H1 (cell line): ENCODE measurements around the gene ASZ1. TPM values are rescaled to one million over a fixed set of nuclear protein-coding genes. Genes with fewer than 3 reads are reported as not detected.

Experiments
- CTCF ChIA-PET: fragments of 300-600 bp; sonication (Branson Sonifier 250); formaldehyde crosslinking; loops from one replicate; lab custom pipeline; 2021; ENCODE audit not compliant: partially characterized antibody; lab: Charles Lee
- POLR2A ChIA-PET: fragments of 300-600 bp; sonication (Branson Sonifier 250); formaldehyde crosslinking; loops from one replicate; lab custom pipeline; 2021; ENCODE audit warnings: inconsistent platforms; ENCODE audit not compliant: partially characterized antibody; lab: Charles Lee
- DNase-seq, 2 experiments: peaks; one replicate each; pipeline versions ENCODE4 v3.0.0 to v3.0.0-alpha.2; 2010 to 2022; ENCODE audit warnings: low spot score in 2 of 2, low read depth in 1 of 2, mixed read lengths in 1 of 2
- FAIRE-seq: peaks from 2 replicates; lab custom pipeline; 2011; peaks lifted over from hg19 to GRCh38; lab: Jason Lieb, UNC
- H2AFZ ChIP-seq: 2 replicates; pipeline ENCODE4 v1.8.1; 2012; ENCODE audit warnings: low read length, inconsistent platforms
- H2AK5ac ChIP-seq: 2 replicates; pipeline ENCODE4 v1.6.1; 2013; ENCODE audit warnings: low read depth, low read length
- H2BK120ac ChIP-seq: replicated peaks from 2 replicates; pipeline ENCODE3; 2013; ENCODE audit warnings: low read depth, low read length, inconsistent platforms
- H2BK12ac ChIP-seq: 2 replicates; pipeline ENCODE4 v1.6.1; 2013; ENCODE audit warnings: low read depth, low read length
- H2BK15ac ChIP-seq: 2 replicates; pipeline ENCODE4 v1.6.1; 2013; ENCODE audit warnings: low read length
- H2BK20ac ChIP-seq: 2 replicates; pipeline ENCODE4 v1.6.1; 2013; ENCODE audit warnings: low read length
- H2BK5ac ChIP-seq: 2 replicates; pipeline ENCODE4 v1.6.1; 2013; ENCODE audit warnings: low read depth, low read length
- H3K14ac ChIP-seq: 2 replicates; pipeline ENCODE4 v1.6.1; 2013; ENCODE audit warnings: inconsistent platforms; ENCODE audit not compliant: insufficient read length
- H3K18ac ChIP-seq: 2 replicates; pipeline ENCODE4 v1.6.1; 2013; ENCODE audit warnings: low read length; ENCODE audit errors: extremely low read depth
- H3K23ac ChIP-seq: 2 replicates; pipeline ENCODE4 v1.6.1; 2013; ENCODE audit warnings: inconsistent platforms; ENCODE audit not compliant: insufficient read length
- H3K23me2 ChIP-seq: 2 replicates; pipeline ENCODE4 v1.6.1; 2013; ENCODE audit warnings: low read depth, low read length
- H3K27ac ChIP-seq: 2 replicates; pipeline ENCODE4 v1.6.1; 2011; ENCODE audit warnings: low read depth, low read length, inconsistent platforms
- H3K27me3 ChIP-seq, 4 experiments: replicated peaks in 1 of 4; 1 replicate in 1 of 4; 2 replicates in 3 of 4; pipeline versions ENCODE4 v1.6.1 to v1.8.1; 2011 to 2013; ENCODE audit warnings: low read length in 3 of 4, mild to moderate bottlenecking in 3 of 4, inconsistent platforms in 2 of 4, mixed read lengths in 2 of 4, moderate library complexity in 1 of 4; ENCODE audit not compliant: control insufficient read depth in 3 of 4, insufficient read depth in 3 of 4; ENCODE audit errors: extremely low read depth in 1 of 4
- H3K36me3 ChIP-seq, 4 experiments: 2 replicates each; pipeline versions ENCODE4 v1.6.1 to v1.8.1; 2011 to 2013; ENCODE audit warnings: mild to moderate bottlenecking in 4 of 4, low read length in 3 of 4, moderate library complexity in 2 of 4, control low read depth in 1 of 4, inconsistent platforms in 1 of 4; ENCODE audit not compliant: insufficient read depth in 4 of 4, control insufficient read depth in 2 of 4
- H3K4ac ChIP-seq: replicated peaks from 2 replicates; pipeline ENCODE3; 2013; ENCODE audit warnings: low read length, low read depth, mixed read lengths, inconsistent platforms; ENCODE audit not compliant: insufficient read length
- H3K4me1 ChIP-seq, 4 experiments: replicated peaks in 1 of 4; 1 replicate in 1 of 4; 2 replicates in 3 of 4; pipeline versions ENCODE4 v1.6.1 to v1.8.1; 2011 to 2013; ENCODE audit warnings: low read length in 3 of 4, inconsistent platforms in 2 of 4, mixed read lengths in 1 of 4; ENCODE audit not compliant: insufficient read depth in 4 of 4, control insufficient read depth in 3 of 4
- H3K4me2 ChIP-seq, 2 experiments: 2 replicates each; pipeline versions ENCODE4 v1.6.1 to v1.8.1; 2011 to 2013; ENCODE audit warnings: low read depth in 2 of 2, low read length in 2 of 2, control low read depth in 1 of 2, inconsistent platforms in 1 of 2, mild to moderate bottlenecking in 1 of 2; ENCODE audit not compliant: insufficient read depth in 1 of 2
- H3K4me3 ChIP-seq, 4 experiments: fragments of 200-600, 300-600 bp in 1 of 4; sonication (generic), shearing (Covaris generic), sonication (Bioruptor Twin) in 1 of 4; 2 replicates each; pipeline versions ENCODE4 v1.5.1 to v1.8.1; 2011 to 2016; ENCODE audit warnings: low read length in 4 of 4, low read depth in 3 of 4, control low read depth in 2 of 4, inconsistent platforms in 2 of 4, mild to moderate bottlenecking in 2 of 4, mixed read lengths in 1 of 4, moderate library complexity in 1 of 4; ENCODE audit not compliant: insufficient read depth in 2 of 4; ENCODE audit errors: extremely low read depth in 1 of 4
- H3K56ac ChIP-seq: replicated peaks from 2 replicates; pipeline ENCODE3; 2013; ENCODE audit warnings: low read depth, mild to moderate bottlenecking, mixed read lengths, low read length, inconsistent platforms; ENCODE audit not compliant: insufficient read length
- H3K79me1 ChIP-seq: 2 replicates; pipeline ENCODE4 v1.6.1; 2013; ENCODE audit warnings: low read depth, low read length, control low read depth
- H3K79me2 ChIP-seq, 2 experiments: 2 replicates each; pipeline versions ENCODE4 v1.6.1 to v1.8.1; 2012 to 2013; ENCODE audit warnings: low read length in 2 of 2, mild to moderate bottlenecking in 2 of 2, inconsistent platforms in 1 of 2; ENCODE audit not compliant: insufficient read depth in 2 of 2, control insufficient read depth in 1 of 2
- H3K9ac ChIP-seq, 4 experiments: replicated peaks in 1 of 4; 1 replicate in 1 of 4; 2 replicates in 3 of 4; pipeline versions ENCODE4 v1.6.1 to v1.8.1; 2011 to 2013; ENCODE audit warnings: low read depth in 3 of 4, low read length in 3 of 4, control low read depth in 2 of 4, mild to moderate bottlenecking in 2 of 4, moderate library complexity in 2 of 4, inconsistent platforms in 1 of 4; ENCODE audit errors: extremely low read depth in 1 of 4
- H3K9me3 ChIP-seq, 2 experiments: 2 replicates each; pipeline versions ENCODE4 v1.6.1 to v1.8.1; 2012 to 2013; ENCODE audit warnings: mild to moderate bottlenecking in 2 of 2, moderate library complexity in 2 of 2, control low read depth in 1 of 2, inconsistent platforms in 1 of 2, low read depth in 1 of 2, low read length in 1 of 2, mixed read lengths in 1 of 2; ENCODE audit not compliant: insufficient read depth in 2 of 2
- H4K20me1 ChIP-seq, 2 experiments: replicated peaks in 1 of 2; 2 replicates each; pipeline versions ENCODE3 to v1.8.1; 2011 to 2013; ENCODE audit warnings: inconsistent platforms in 2 of 2, low read length in 2 of 2, mild to moderate bottlenecking in 1 of 2; ENCODE audit not compliant: insufficient read depth in 2 of 2, control insufficient read depth in 1 of 2
- H4K5ac ChIP-seq: 2 replicates; pipeline ENCODE4 v1.6.1; 2013; ENCODE audit warnings: low read length, low read depth, mixed read lengths, inconsistent platforms; ENCODE audit not compliant: insufficient read length
- H4K8ac ChIP-seq: 2 replicates; pipeline ENCODE4 v1.8.0; 2013; ENCODE audit warnings: mild to moderate bottlenecking, moderate library complexity, low read length, inconsistent platforms; ENCODE audit not compliant: insufficient read depth; ENCODE audit errors: extremely low read depth
- H4K91ac ChIP-seq: replicated peaks from 2 replicates; pipeline ENCODE3; 2013; ENCODE audit warnings: low read length, mixed read lengths, inconsistent platforms; ENCODE audit not compliant: insufficient read length
- ASH2L ChIP-seq: fragments of 200-600, 300-600 bp; sonication (generic); IDR thresholded peaks from one replicate; pipeline ENCODE4 v1.7.1; 2017; ENCODE audit warnings: low read length
- BRCA1 ChIP-seq: IDR thresholded peaks from 2 replicates; pipeline ENCODE4 v1.6.1; 2012; ENCODE audit warnings: low read depth, low read length, improper control_type of control experiment
- JUN ChIP-seq: IDR thresholded peaks from 2 replicates; pipeline ENCODE4 v1.6.1; 2011; ENCODE audit warnings: low read depth, mild to moderate bottlenecking, improper control_type of control experiment, low read length
- SIX5 ChIP-seq: IDR thresholded peaks from 2 replicates; pipeline ENCODE4 v1.6.1; 2011; ENCODE audit warnings: mild to moderate bottlenecking, low read depth, low read length
- WGBS, 2 experiments: shearing (Covaris generic) in 1 of 2; methylation state at CpG; one replicate each; pipeline versions ENCODE4 v1.1.6 to v1.1.7; 2013 to 2015; ENCODE audit warnings: low lambda C conversion rate in 2 of 2, mixed read lengths in 2 of 2, inconsistent platforms in 1 of 2, low coverage in 1 of 2, missing lambda C conversion rate in 1 of 2; ENCODE audit not compliant: insufficient replicate concordance in 2 of 2, insufficient coverage in 1 of 2, insufficient read length in 1 of 2; ENCODE audit errors: extremely low coverage in 1 of 2, missing lambda C conversion rate in 1 of 2; 5-methylcytosine and 5-hydroxymethylcytosine counted together
- polyA plus RNA-seq, 7 experiments: library from polyadenylated mRNA; depleted of rRNA in 3 of 7; stranded (reverse) in 5 of 7; unstranded in 2 of 7; fragments of >200 nt in 5 of 7; fragments of 200-250 nt in 2 of 7; gene quantifications; 1 replicate in 5 of 7; 2 replicates in 1 of 7; 4 replicates in 1 of 7; pipeline versions ENCODE4 v1.2.1 to v1.2.3, GENCODE V29; 2011 to 2013; ENCODE audit warnings: missing spikeins in 2 of 7, mixed read lengths in 2 of 7
- total RNA-seq: library from RNA; stranded (reverse); fragmentation: NEBNext Ultra II Directional; extraction: Animal tissue kit (Norgen Biotek cat#: 25700); gene quantifications from 2 replicates; pipeline ENCODE4 v1.2.1, GENCODE V29; 2021

The ASZ1 gene
- total and polyA plus RNA-seq, 2 of the 8 experiments (the other 6 are each of a cell fraction or from before 2014, with no cell fraction given): not detected

- Histone ChIP-seq H3K9me3 (no peaks in the 10 kb centered on the region), H2AK5ac (no peak overlapping the region), H3K27me3 (no peaks in the 10 kb centered on the region), H3K18ac (no peak overlapping the region), H3K56ac (no peak overlapping the region), H3K36me3 (no peaks in the 10 kb centered on the region), H2BK5ac (no peak overlapping the region), H3K23ac (no peak overlapping the region), H3K27ac (no peak overlapping the region), H2BK12ac (no peak overlapping the region), H3K14ac (no peak overlapping the region), H3K4me2 (no peak overlapping the region), H2BK20ac (no peak overlapping the region), H4K5ac (no peak overlapping the region), H3K79me1 (no peaks in the 10 kb centered on the region), H3K23me2 (no peaks in the 10 kb centered on the region), H2BK15ac (no peak overlapping the region), H3K4me3 (no peak overlapping the region), H2AFZ (no peak overlapping the region), H4K91ac (no peak overlapping the region), H4K8ac (no peak overlapping the region), H4K20me1 (no peaks in the 10 kb centered on the region), H3K9ac (no peak overlapping the region), H3K79me2 (no peaks in the 10 kb centered on the region), H3K4ac (no peak overlapping the region), H2BK120ac (no peak overlapping the region), H3K4me1 (no peaks in the 10 kb centered on the region)
- TF ChIP-seq SIX5 (no peak), ASH2L (no peak), JUN (no peak), BRCA1 (no peak)
- CTCF ChIA-PET: interaction anchor here (0.9 to 1.3 kb wide), 3 partner anchors 17 to 163 kb away, joined by 3 read pairs; no protein-coding TSS in a partner anchor
- 88% methylated on average over 8 of the region's 8 CpGs; no CpG with 5 or more reads in 1 of the 2 experiments for whole genome bisulfite sequencing, 2 experiments
- DNase-seq (no peak), FAIRE-seq (no peak)
- POLR2A ChIA-PET: no interaction called here
Observed at GRCh38 chr7:117403737-117404136, 23.6 kb downstream of the ASZ1 start.
